ENCODE data around the gene IRF2BP1.

DNA sequence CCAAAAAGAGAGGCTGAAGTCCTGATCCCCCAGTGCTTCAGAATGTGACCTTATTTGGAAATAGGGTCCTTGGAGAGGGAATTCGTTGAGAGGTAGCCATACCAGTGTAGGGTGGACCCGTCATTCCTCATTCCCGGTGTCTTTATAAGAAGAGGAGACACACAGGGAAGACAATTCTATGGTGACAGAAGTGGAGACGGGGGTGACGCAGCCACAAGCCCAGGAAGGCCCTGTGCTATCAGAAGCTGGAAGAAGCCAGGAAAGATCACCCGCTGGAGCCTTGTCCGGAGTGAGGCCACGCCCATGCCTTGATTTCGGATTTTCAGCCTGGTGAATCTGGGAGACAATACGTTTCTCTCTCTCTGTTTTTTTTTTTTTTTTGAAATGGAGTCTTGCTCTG is 19.1 kb upstream of the IRF2BP1 start:
- TF ChIP-seq POLR2A (IDR thresholded peaks at IDR 0.05) (no peak), CTCF (IDR thresholded peaks at IDR 0.05) (no peak)
